Activated CD8-positive, alpha-beta memory T cell treated with anti-CD3 and anti-CD28 coated beads for 36 hours (primary cell): ENCODE results near the gene TES. TPM values are rescaled to one million over a fixed set of nuclear protein-coding genes. Genes with fewer than 3 reads are reported as not detected.

Source experiments
- CTCF ChIA-PET: fragments of 350-600 bp; sonication (Branson Sonifier 250); formaldehyde crosslinking; loops from one replicate; lab custom pipeline; 2021; ENCODE audit warnings: antibody characterized with exemption; lab: Charles Lee
- POLR2A ChIA-PET: fragments of 350-600 bp; sonication (Branson Sonifier 250); formaldehyde crosslinking; loops from one replicate; lab custom pipeline; 2021; ENCODE audit warnings: antibody characterized with exemption; lab: Charles Lee
- total RNA-seq, 2 experiments: library from RNA; stranded (reverse); gene quantifications; one replicate each; pipeline ENCODE4 v1.2.3, GENCODE V29; 2021

TES gene
- total RNA-seq, 2 experiments from 2014 or later: 56.1 to 66.5 TPM

- ChIA-PET CTCF (no interaction called here), POLR2A (interaction anchor here (1.4 kb wide), 1 partner anchor 16 kb away, joined by 4 read pairs; no protein-coding TSS in a partner anchor)
Observed at GRCh38 chr7:116214921-116215320, 4.6 kb downstream of the TES start.

GRCh38 chr7:116215551-116215950 lies 5.2 kb downstream of the TES start:
- POLR2A ChIA-PET: interaction anchor here (1.4 kb wide), 1 partner anchor 15 kb away, joined by 4 read pairs; no protein-coding TSS in a partner anchor
- CTCF ChIA-PET: no interaction called here

DNA sequence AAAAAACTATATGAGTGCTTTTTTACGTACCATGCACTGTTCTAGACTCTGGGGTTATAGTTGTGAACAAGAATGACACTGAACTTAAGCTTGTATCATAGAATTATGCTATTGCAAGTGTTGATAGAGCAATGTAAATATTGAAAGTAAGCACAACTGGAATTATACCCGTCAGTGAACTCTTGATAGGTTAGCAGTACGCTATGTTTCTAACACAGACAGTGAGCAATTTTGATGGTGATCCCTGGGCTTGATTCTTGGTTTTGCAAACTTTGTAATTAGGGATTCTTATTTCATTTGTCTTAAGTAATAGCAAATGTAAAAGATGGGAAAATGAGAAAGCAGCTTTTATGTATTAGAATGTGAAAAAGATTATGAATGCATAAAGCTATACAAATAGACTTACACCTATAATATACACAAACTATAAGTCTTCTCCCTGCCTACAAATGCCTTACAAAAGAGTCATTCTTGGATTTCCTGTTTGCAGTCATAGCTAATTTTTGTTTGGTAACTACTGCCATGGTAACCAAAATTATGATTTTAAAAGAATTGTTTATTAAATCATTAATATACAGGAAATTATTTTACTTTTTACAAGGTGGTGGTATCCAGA lies 6.7 kb downstream of the TES start:
- CTCF ChIA-PET: no interaction called here

DNA sequence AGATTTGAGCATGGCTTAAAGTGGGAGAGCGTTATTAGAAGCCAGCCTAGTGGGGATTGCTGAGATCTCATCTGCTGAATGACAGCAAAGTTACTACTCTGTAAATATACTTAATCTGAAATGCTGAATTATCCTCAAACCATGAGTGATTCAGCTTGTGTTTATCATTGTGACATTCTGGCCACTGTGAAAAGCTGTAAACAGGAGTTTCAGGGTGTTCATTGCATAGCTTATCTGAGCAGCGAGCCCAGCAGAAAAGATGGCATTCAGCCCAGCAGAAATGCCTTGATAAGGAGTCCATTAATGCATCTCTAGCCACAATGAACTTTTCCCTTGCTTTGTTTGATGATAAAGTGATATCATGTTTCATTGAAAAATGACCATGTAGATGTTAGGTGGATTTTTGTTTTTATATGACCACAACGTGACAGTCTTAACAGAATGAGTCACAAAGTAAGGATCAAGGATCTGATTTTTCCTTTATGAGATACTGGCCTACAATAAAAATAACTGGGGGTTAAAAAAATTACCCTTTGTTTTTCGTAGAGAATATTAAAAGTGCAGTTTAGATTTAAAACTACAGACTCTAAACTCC lies 7.8 kb downstream of the TES start:
- ChIA-PET CTCF (no interaction called here), POLR2A (no interaction called here)

More for the DNA sequence above, 6.7 kb downstream of the TES start:
- POLR2A ChIA-PET: no interaction called here

GRCh38 chr7:116218747-116219146 lies 8.4 kb downstream of the TES start:
- ChIA-PET CTCF (interaction anchor here (0.8 kb wide), 1 partner anchor 17 kb away, joined by 3 read pairs; no protein-coding TSS in a partner anchor), POLR2A (no interaction called here)

DNA sequence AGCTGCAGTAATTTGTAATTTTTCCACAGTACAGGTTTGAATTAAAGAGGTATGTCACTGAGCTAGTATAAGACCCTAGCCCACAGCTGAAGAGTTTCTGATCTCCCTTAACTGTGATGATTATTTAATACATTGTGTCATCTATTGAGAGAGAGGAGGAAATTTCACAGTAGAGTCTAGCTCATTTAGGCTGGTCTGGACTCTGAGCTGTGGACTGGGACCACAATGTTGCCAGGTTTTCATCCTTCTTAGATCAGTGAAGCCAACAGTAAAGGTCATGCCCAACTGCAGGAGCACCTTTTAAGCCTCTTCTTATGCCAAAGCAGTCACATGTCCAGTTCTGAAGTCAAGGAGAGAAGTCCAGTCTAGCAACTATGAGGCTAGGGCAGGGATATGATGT lies 8.9 kb downstream of the TES start:
- ChIA-PET CTCF (interaction anchor here (0.6 to 0.8 kb wide), 2 partner anchors 16 to 262 kb away, joined by 3 read pairs; no protein-coding TSS in a partner anchor), POLR2A (no interaction called here)

DNA sequence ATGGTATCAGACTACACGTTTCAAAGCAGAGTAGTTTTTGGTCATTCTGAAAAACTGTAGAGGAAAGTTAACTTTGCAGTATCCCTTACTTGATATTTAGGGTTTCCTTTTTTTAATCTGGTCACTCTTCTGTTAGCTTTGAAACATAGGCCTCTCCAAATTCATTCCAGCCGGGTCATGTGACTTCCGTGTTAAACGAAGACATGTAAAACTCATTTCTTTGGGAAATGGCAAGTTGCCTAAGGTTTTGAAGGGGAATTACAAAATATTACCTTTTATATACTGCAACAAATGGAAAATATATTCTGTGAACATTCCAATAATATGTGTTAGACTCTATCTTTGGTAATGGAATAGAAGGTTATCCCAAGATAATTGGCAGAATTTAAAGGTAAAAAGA lies 9.5 kb downstream of the TES start:
- ChIA-PET POLR2A (no interaction called here), CTCF (interaction anchor here (0.6 kb wide), 1 partner anchor 261 kb away, joined by 3 read pairs; no protein-coding TSS in a partner anchor)

DNA sequence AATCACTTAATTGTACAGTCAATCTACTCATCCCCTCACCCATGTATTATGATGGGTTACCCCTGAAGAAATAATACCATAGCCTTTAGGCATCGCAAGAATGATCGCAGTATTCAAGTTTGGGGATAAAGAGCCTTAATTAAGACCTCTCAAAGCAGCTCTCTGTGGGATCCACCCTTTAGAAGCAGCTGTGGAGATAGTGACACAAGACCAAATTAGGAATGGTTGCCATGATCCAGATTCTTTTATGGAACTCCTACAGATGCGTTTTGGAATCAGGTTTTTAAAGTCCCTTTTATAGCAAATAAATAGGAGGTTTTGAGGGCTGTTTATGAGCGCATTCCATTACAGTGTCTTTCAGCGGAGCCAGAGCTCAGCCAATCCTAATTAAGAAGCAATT lies 12.2 kb downstream of the TES start:
- POLR2A ChIA-PET: no interaction called here

GRCh38 chr7:116223588-116223987 lies 13.2 kb downstream of the TES start:
- ChIA-PET CTCF (no interaction called here), POLR2A (no interaction called here)

More for the DNA sequence above, 12.2 kb downstream of the TES start:
- CTCF ChIA-PET: no interaction called here

GRCh38 chr7:116224492-116225098 lies 14.3 kb downstream of the TES start:
- POLR2A ChIA-PET: interaction anchor here (1.3 kb wide), 1 partner anchor 14 kb away, joined by 4 read pairs; the partner anchor contains the start of gene TES
- CTCF ChIA-PET: interaction anchor here (1.3 kb wide), 1 partner anchor 44 kb away, joined by 3 read pairs; no protein-coding TSS in a partner anchor

DNA sequence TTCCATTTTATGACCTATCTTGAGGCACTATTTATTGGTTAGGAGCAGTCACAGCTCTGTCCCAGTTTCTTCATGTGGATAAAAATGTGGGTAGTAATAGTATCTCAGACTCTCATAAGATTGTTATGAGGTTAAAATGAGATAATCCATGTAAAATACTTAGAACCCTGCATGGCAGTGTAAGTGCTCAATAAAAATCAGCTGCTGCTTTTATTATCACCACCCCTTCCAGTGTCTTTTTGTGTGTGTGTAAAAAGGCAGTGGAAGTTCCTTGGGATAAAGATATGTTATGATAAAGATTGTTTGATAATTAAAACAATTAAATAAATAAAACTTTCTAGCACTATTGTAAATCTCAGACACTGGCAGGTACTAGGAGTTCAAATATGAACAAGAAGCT lies 15.5 kb downstream of the TES start:
- ChIA-PET POLR2A (interaction anchor here (1.3 kb wide), 1 partner anchor 15 kb away, joined by 4 read pairs; the partner anchor contains the start of gene TES), CTCF (interaction anchor here (1.0 to 1.3 kb wide), 3 partner anchors 8 to 46 kb away, joined by 3 read pairs; no protein-coding TSS in a partner anchor)

GRCh38 chr7:116226664-116227063 lies 16.3 kb downstream of the TES start:
- ChIA-PET POLR2A (no interaction called here), CTCF (interaction anchor here (1.1 kb wide), 1 partner anchor 39 kb away, joined by 3 read pairs; no protein-coding TSS in a partner anchor)

DNA sequence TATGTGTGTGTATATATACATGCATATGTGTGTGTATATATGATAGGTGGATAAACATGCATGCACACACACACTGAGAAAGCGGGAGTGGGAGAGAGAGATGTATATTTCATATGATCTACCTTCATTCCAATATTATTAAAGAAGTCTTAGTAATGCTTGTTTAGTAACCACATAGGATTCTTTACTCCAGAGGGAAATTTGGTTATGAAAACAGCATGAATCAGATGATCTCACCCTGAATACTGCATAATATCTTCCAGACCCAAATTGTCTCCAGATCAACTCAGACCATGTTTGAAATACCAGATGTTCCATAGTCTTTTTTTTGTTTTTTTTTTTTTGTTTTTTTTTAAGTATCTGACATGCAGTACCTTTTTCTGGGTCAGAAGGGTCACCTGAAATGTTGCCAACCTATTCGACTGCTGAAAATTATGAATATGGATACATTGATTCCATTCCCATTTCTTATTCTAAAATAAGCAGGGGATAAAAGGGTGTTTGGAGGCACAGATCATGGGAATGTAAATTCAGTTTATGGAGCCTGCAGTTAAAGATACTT lies 17.4 kb downstream of the TES start:
- ChIA-PET CTCF (no interaction called here), POLR2A (no interaction called here)

GRCh38 chr7:116228241-116228640 lies 17.9 kb downstream of the TES start:
- POLR2A ChIA-PET: interaction anchor here (0.5 kb wide), 1 partner anchor 286 kb away, joined by 4 read pairs; no protein-coding TSS in a partner anchor
- CTCF ChIA-PET: no interaction called here

DNA sequence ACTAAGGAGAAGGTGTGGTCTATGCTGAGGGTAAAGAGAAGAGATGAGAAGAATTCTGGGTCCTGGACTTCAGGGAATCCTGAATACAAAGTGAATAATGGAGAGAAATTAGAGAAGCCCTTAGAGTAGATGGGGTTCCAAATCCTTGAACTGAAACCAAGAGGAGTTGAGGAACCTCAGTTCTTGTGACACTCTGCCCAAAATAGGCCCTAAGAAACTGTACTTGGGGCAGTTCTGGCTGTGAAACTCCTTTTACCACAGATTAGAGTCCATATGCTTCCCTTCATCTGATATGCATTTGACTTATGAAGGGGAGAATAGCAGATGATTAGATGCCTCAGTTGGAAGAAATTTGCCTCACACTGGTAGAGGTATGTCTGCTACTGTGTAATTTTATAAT lies 19.0 kb downstream of the TES start:
- POLR2A ChIA-PET: no interaction called here
- CTCF ChIA-PET: interaction anchor here (1.2 kb wide), 1 partner anchor 19 kb away, joined by 3 read pairs; the partner anchor contains the start of gene TES

DNA sequence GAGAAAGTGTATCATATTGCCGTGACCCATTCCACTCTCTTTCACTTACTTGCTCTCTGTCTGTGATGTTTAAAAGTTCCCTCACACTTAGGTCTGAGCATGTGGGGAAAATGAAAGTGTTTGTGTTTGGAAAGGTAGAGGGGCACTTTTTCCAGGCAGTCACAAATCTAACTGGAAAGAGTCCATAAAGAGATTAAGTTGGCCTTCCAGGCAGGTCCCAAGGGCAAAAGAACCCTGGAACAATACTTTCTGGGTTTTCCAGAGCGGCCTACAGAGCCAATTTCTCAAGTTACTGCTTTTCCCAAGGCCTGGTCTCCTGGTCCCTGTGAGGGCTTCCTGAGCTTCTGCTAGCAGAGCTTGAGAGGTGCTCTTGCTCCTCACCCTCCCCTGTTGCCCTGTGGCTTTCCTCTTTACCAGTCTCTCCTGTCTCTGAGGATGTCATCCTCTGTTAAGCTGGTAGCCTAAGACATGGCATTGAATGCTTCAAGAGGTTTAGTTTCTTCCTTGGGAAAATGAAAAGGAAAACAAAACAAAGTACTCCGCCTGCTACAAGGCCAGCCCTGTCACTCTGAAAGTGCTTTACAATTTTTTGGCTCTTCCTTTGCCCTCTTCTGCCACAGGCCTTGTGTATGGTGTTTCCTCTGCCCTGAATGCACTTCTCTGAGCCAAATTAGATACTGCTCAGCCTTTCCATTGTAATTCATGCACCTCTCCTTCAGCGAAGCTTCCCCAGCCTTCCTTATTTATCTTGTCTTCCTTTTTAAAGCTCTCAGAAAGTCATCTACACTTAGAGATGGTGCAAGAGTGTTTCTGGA lies 20.1 kb downstream of the TES start:
- CTCF ChIA-PET: interaction anchor here (1.2 kb wide), 1 partner anchor 20 kb away, joined by 3 read pairs; the partner anchor contains the start of gene TES
- POLR2A ChIA-PET: interaction anchor here (0.6 to 1.8 kb wide), 2 partner anchors 15 to 19 kb away, joined by 3 to 4 read pairs; no protein-coding TSS in a partner anchor

GRCh38 chr7:116231543-116231942 lies 21.2 kb downstream of the TES start:
- POLR2A ChIA-PET: interaction anchor here (0.9 to 1.8 kb wide), 2 partner anchors 16 to 20 kb away, joined by 3 to 4 read pairs; no protein-coding TSS in a partner anchor
- CTCF ChIA-PET: interaction anchor here (1.1 kb wide), 1 partner anchor 64 kb away, joined by 4 read pairs; no protein-coding TSS in a partner anchor

- ChIA-PET POLR2A (interaction anchor here (0.9 kb wide), 1 partner anchor 21 kb away, joined by 3 read pairs; no protein-coding TSS in a partner anchor), CTCF (interaction anchor here (1.1 kb wide), 1 partner anchor 65 kb away, joined by 4 read pairs; no protein-coding TSS in a partner anchor)
Observed at GRCh38 chr7:116231949-116232348, 21.6 kb downstream of the TES start.
